Adrenal gland (tissue), 12 donors: ENCODE results near the gene CLIP4. TPM values are rescaled to one million over a fixed set of nuclear protein-coding genes. Genes with fewer than 3 reads are reported as not detected.

ENCODE experiments used
- DNase-seq, 7 donors: peaks; one replicate each; pipeline ENCODE4 v3.0.0-alpha.2; 2019 to 2020
- H3K27ac ChIP-seq, 5 donors: fragments of 200-600 bp; sonication (generic) in 4 of 5; 1 replicate in 3 of 5; 2 replicates in 2 of 5; pipeline versions ENCODE4 v1.5.1 to v1.8.0; 2016 to 2020; ENCODE audit warnings: mild to moderate bottlenecking in 1 of 5
- H3K27me3 ChIP-seq: fragments of 200-600 bp; 2 replicates; pipeline ENCODE4 v1.8.0; 2021
- H3K36me3 ChIP-seq, 2 donors: fragments of 200-600 bp; replicated peaks in 1 of 2; 1 replicate in 1 of 2; 2 replicates in 1 of 2; pipeline versions ENCODE4 v1.5.1 to v1.8.0; 2018 to 2022
- H3K4me1 ChIP-seq, 2 donors: fragments of 200-600 bp; replicated peaks in 1 of 2; 1 replicate in 1 of 2; 2 replicates in 1 of 2; pipeline versions ENCODE4 v1.5.1 to v1.8.0; 2018 to 2021
- H3K4me3 ChIP-seq, 4 donors: fragments of 200-600 bp; sonication (generic) in 3 of 4; one replicate each; pipeline ENCODE4 v1.5.1; 2016 to 2018
- H3K9me3 ChIP-seq, 3 donors: fragments of 200-600 bp; sonication (generic) in 1 of 3; replicated peaks in 1 of 3; 1 replicate in 2 of 3; 2 replicates in 1 of 3; pipeline versions ENCODE4 v1.5.1 to v1.8.0; 2016 to 2021
- POLR2A ChIP-seq, 2 donors: fragments of 450-650 bp; IDR thresholded peaks; one replicate each; pipeline ENCODE4 v1.6.1; 2017; ENCODE audit warnings: antibody characterized with exemption in 2 of 2, mild to moderate bottlenecking in 2 of 2, moderate library complexity in 1 of 2
- WGBS, 4 donors: extraction: QIAGEN DNeasy Blood & Tissue Kit in 2 of 4; methylation state at CpG; one replicate each; pipeline versions ENCODE4 v1.1.5 to v1.1.7; 2013 to 2017; 5-methylcytosine and 5-hydroxymethylcytosine counted together
- intact Hi-C, 2 donors: fragments of 100-400 bp; cut with DNase I; formaldehyde crosslinking; loops; one replicate each; pipeline versions ENCODE4 v1.14.1 to v1.15.0; 2022 to 2023
- polyA plus RNA-seq, 3 donors: library from polyadenylated mRNA; stranded (reverse); fragments of 200-250 nt in 2 of 3; fragments of 350-450 nt in 1 of 3; fragmentation: Illumina TruSeq in 1 of 3; extraction: RNeasy Lipid Tissue Mini Kit (QIAGEN cat#74804) in 1 of 3; gene quantifications; one replicate each; pipeline ENCODE4 v1.2.3, GENCODE V29; 2013 to 2014
- total RNA-seq, 9 donors: library from RNA; depleted of rRNA in 4 of 9; stranded (reverse); fragments of >200 nt in 4 of 9; fragments of 120-200 nt in 1 of 9; fragmentation: NEBNext Ultra II Directional in 1 of 9; extraction: Animal tissue kit (Norgen Biotek cat#: 25700) in 1 of 9; gene quantifications; one replicate each; pipeline versions ENCODE4 v1.1.0 to v1.2.4, GENCODE V29; 2013 to 2023
- TF ChIP-seq, protein P1 (sequence below), 6 experiments: fragments of 450-650 bp in 4 of 6; fragments of 200-600 bp in 2 of 6; sonication (generic) in 1 of 6; IDR thresholded peaks; 1 replicate in 5 of 6; 2 replicates in 1 of 6; pipeline versions ENCODE4 v1.5.1 to v1.8.0; 2016 to 2021; ENCODE audit warnings: antibody characterized with exemption in 6 of 6, mild to moderate bottlenecking in 2 of 6, moderate library complexity in 1 of 6
- donor health status: healthy with polysubstance abuse.
- donor health status: Bipolar disorder and iron deficiency.
- donor health status: DM: yes; HTN: yes; CAD: no.
- donor health status: DM: no; HTN: no; CAD: no.
- donor health status: DM: no; HTN: no; CAD: no.
- donor health status: DM: yes; HTN: yes; CAD: no.

CLIP4 gene
- total and polyA plus RNA-seq, 12 donors, result 6.1 to 30.5 (median 16.6) TPM

DNA sequence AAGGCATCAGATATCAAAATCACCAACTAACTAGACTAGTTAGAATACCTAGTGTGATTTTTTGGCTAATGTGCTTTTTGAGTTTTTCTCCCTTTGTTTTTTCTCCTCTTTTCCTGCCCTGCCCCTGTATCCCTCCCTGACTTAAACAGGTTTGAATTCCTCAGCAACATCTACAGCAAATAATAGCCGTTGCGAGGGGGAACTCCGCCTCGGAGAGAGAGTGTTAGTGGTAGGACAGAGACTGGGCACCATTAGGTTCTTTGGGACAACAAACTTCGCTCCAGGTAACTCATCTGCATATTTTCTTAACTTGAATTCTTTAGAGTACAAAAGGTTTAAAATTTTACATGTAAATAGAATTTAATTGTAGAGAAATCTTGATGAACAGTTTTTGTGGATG, 45.0 kb downstream of the CLIP4 start:
- no peak for TF ChIP-seq POLR2A (IDR thresholded peaks at IDR 0.05)
- TF ChIP-seq, protein P1, sequence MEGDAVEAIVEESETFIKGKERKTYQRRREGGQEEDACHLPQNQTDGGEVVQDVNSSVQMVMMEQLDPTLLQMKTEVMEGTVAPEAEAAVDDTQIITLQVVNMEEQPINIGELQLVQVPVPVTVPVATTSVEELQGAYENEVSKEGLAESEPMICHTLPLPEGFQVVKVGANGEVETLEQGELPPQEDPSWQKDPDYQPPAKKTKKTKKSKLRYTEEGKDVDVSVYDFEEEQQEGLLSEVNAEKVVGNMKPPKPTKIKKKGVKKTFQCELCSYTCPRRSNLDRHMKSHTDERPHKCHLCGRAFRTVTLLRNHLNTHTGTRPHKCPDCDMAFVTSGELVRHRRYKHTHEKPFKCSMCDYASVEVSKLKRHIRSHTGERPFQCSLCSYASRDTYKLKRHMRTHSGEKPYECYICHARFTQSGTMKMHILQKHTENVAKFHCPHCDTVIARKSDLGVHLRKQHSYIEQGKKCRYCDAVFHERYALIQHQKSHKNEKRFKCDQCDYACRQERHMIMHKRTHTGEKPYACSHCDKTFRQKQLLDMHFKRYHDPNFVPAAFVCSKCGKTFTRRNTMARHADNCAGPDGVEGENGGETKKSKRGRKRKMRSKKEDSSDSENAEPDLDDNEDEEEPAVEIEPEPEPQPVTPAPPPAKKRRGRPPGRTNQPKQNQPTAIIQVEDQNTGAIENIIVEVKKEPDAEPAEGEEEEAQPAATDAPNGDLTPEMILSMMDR (IDR thresholded peaks at IDR 0.05), result no peak
- Histone ChIP-seq H3K4me1 (no peaks in the 10 kb centered on the region), H3K36me3 (no peaks in the 10 kb centered on the region), H3K4me3 (no peak overlapping the region), H3K27ac (no peak overlapping the region), H3K9me3 (no peaks in the 10 kb centered on the region), H3K27me3 (no peaks in the 10 kb centered on the region)
- intact Hi-C loops, result no loop called here
- no peak for DNase-seq
- WGBS, 4 donors, result 76 to 92% (median 86%) methylated on average over 5 of the region's 5 CpGs

- no peak for TF ChIP-seq POLR2A (IDR thresholded peaks at IDR 0.05)
- TF ChIP-seq, protein P1 (IDR thresholded peaks at IDR 0.05), result no peak
- WGBS, 4 donors, result 79 to 95% (median 90%) methylated on average over 1 of the region's 1 CpG
- H3K36me3 ChIP-seq, result no peaks in the 10 kb centered on the region
- no peaks in the 10 kb centered on the region for H3K4me1 ChIP-seq
- intact Hi-C loops, result no loop called here
- H3K27ac ChIP-seq, result no peak overlapping the region
- no peaks in the 10 kb centered on the region for H3K9me3 ChIP-seq
- no peak overlapping the region for H3K4me3 ChIP-seq
- no peaks in the 10 kb centered on the region for H3K27me3 ChIP-seq
- DNase-seq, result no peak
Observed at GRCh38 chr2:29162204-29162928, 47.2 kb downstream of the CLIP4 start.

DNA sequence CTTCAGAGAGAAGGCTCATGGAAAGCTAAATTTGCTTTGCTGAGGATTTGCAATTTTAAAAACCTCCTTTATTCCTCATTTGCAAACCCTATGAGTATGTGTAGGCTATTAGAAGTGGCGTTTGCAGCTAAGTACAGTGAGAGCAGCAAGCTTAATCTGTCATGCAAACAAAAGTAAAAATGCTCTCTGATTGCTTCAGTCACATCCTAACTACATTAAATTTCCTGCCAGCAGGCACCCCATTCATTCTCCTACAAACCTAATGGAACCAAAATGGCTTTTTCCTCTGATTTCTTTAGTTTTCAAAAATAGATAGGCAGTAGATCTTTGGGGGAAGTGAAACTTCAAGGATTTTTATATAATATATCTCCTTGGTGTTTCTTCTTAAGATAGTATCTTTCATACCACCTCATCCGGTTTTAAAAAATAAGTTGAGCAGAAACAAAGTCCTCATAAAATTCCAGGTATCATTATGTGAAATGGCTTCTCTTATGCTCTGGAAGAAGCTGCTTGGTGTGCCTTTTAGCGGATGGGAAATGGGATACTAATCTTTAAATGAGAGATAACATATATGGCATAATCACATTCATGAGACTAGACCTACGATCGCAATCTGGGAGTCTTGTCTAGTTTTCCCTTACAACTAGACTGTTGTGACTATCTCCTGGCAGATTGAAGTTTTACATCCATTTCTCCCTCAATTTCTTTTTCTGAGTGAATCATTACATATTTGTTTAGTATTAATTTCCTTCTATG, 49.1 kb downstream of the CLIP4 start:
- Histone ChIP-seq H3K4me1 (no peaks in the 10 kb centered on the region), H3K27ac (no peak overlapping the region)
- WGBS, 4 donors, result 80 to 89% (median 87%) methylated on average over 5 of the region's 5 CpGs

GRCh38 chr2:29165362-29166241, 50.4 kb downstream of the CLIP4 start:
- 71 to 82% (median 75%) methylated on average over 8 of the region's 8 CpGs for WGBS, 4 donors
- H3K27me3 ChIP-seq, result no peaks in the 10 kb centered on the region
- no peaks in the 10 kb centered on the region for H3K36me3 ChIP-seq
- intact Hi-C loops, result no loop called here
- H3K9me3 ChIP-seq, result no peaks in the 10 kb centered on the region
- H3K27ac ChIP-seq, result no peak overlapping the region
- H3K4me3 ChIP-seq, result no peak overlapping the region
- DNase-seq, result no peak
- TF ChIP-seq, protein P1 (IDR thresholded peaks at IDR 0.05), result no peak
- TF ChIP-seq POLR2A (IDR thresholded peaks at IDR 0.05), result no peak
- no peaks in the 10 kb centered on the region for H3K4me1 ChIP-seq

More for the DNA sequence above, 49.1 kb downstream of the CLIP4 start:
- H3K36me3 ChIP-seq, result no peaks in the 10 kb centered on the region
- no peaks in the 10 kb centered on the region for H3K27me3 ChIP-seq
- H3K4me3 ChIP-seq, result no peak overlapping the region
- no peak for DNase-seq
- TF ChIP-seq POLR2A (IDR thresholded peaks at IDR 0.05), result no peak
- intact Hi-C loops, result no loop called here
- no peaks in the 10 kb centered on the region for H3K9me3 ChIP-seq
